H1 (cell line): ENCODE measurements around the gene GTSE1. TPM values are rescaled to one million over a fixed set of nuclear protein-coding genes. Genes with fewer than 3 reads are reported as not detected.

Source experiments
- CTCF ChIA-PET: fragments of 300-600 bp; sonication (Branson Sonifier 250); formaldehyde crosslinking; loops from one replicate; lab custom pipeline; 2021; ENCODE audit not compliant: partially characterized antibody; lab: Charles Lee
- POLR2A ChIA-PET: fragments of 300-600 bp; sonication (Branson Sonifier 250); formaldehyde crosslinking; loops from one replicate; lab custom pipeline; 2021; ENCODE audit warnings: inconsistent platforms; ENCODE audit not compliant: partially characterized antibody; lab: Charles Lee
- DNase-seq, 2 experiments: peaks; one replicate each; pipeline versions ENCODE4 v3.0.0 to v3.0.0-alpha.2; 2010 to 2022; ENCODE audit warnings: low spot score in 2 of 2, low read depth in 1 of 2, mixed read lengths in 1 of 2
- FAIRE-seq: peaks from 2 replicates; lab custom pipeline; 2011; peaks lifted over from hg19 to GRCh38; lab: Jason Lieb, UNC
- H2AFZ ChIP-seq: 2 replicates; pipeline ENCODE4 v1.8.1; 2012; ENCODE audit warnings: low read length, inconsistent platforms
- H2AK5ac ChIP-seq: 2 replicates; pipeline ENCODE4 v1.6.1; 2013; ENCODE audit warnings: low read depth, low read length
- H2BK120ac ChIP-seq: replicated peaks from 2 replicates; pipeline ENCODE3; 2013; ENCODE audit warnings: low read depth, low read length, inconsistent platforms
- H2BK12ac ChIP-seq: 2 replicates; pipeline ENCODE4 v1.6.1; 2013; ENCODE audit warnings: low read depth, low read length
- H2BK15ac ChIP-seq: 2 replicates; pipeline ENCODE4 v1.6.1; 2013; ENCODE audit warnings: low read length
- H2BK20ac ChIP-seq: 2 replicates; pipeline ENCODE4 v1.6.1; 2013; ENCODE audit warnings: low read length
- H2BK5ac ChIP-seq: 2 replicates; pipeline ENCODE4 v1.6.1; 2013; ENCODE audit warnings: low read depth, low read length
- H3K14ac ChIP-seq: 2 replicates; pipeline ENCODE4 v1.6.1; 2013; ENCODE audit warnings: inconsistent platforms; ENCODE audit not compliant: insufficient read length
- H3K18ac ChIP-seq: 2 replicates; pipeline ENCODE4 v1.6.1; 2013; ENCODE audit warnings: low read length; ENCODE audit errors: extremely low read depth
- H3K23ac ChIP-seq: 2 replicates; pipeline ENCODE4 v1.6.1; 2013; ENCODE audit warnings: inconsistent platforms; ENCODE audit not compliant: insufficient read length
- H3K23me2 ChIP-seq: 2 replicates; pipeline ENCODE4 v1.6.1; 2013; ENCODE audit warnings: low read depth, low read length
- H3K27ac ChIP-seq: 2 replicates; pipeline ENCODE4 v1.6.1; 2011; ENCODE audit warnings: low read depth, low read length, inconsistent platforms
- H3K27me3 ChIP-seq, 4 experiments: replicated peaks in 1 of 4; 1 replicate in 1 of 4; 2 replicates in 3 of 4; pipeline versions ENCODE4 v1.6.1 to v1.8.1; 2011 to 2013; ENCODE audit warnings: low read length in 3 of 4, mild to moderate bottlenecking in 3 of 4, inconsistent platforms in 2 of 4, mixed read lengths in 2 of 4, moderate library complexity in 1 of 4; ENCODE audit not compliant: control insufficient read depth in 3 of 4, insufficient read depth in 3 of 4; ENCODE audit errors: extremely low read depth in 1 of 4
- H3K36me3 ChIP-seq, 4 experiments: 2 replicates each; pipeline versions ENCODE4 v1.6.1 to v1.8.1; 2011 to 2013; ENCODE audit warnings: mild to moderate bottlenecking in 4 of 4, low read length in 3 of 4, moderate library complexity in 2 of 4, control low read depth in 1 of 4, inconsistent platforms in 1 of 4; ENCODE audit not compliant: insufficient read depth in 4 of 4, control insufficient read depth in 2 of 4
- H3K4ac ChIP-seq: replicated peaks from 2 replicates; pipeline ENCODE3; 2013; ENCODE audit warnings: low read length, low read depth, mixed read lengths, inconsistent platforms; ENCODE audit not compliant: insufficient read length
- H3K4me1 ChIP-seq, 4 experiments: replicated peaks in 1 of 4; 1 replicate in 1 of 4; 2 replicates in 3 of 4; pipeline versions ENCODE4 v1.6.1 to v1.8.1; 2011 to 2013; ENCODE audit warnings: low read length in 3 of 4, inconsistent platforms in 2 of 4, mixed read lengths in 1 of 4; ENCODE audit not compliant: insufficient read depth in 4 of 4, control insufficient read depth in 3 of 4
- H3K4me2 ChIP-seq, 2 experiments: 2 replicates each; pipeline versions ENCODE4 v1.6.1 to v1.8.1; 2011 to 2013; ENCODE audit warnings: low read depth in 2 of 2, low read length in 2 of 2, control low read depth in 1 of 2, inconsistent platforms in 1 of 2, mild to moderate bottlenecking in 1 of 2; ENCODE audit not compliant: insufficient read depth in 1 of 2
- H3K4me3 ChIP-seq, 4 experiments: fragments of 200-600, 300-600 bp in 1 of 4; sonication (generic), shearing (Covaris generic), sonication (Bioruptor Twin) in 1 of 4; 2 replicates each; pipeline versions ENCODE4 v1.5.1 to v1.8.1; 2011 to 2016; ENCODE audit warnings: low read length in 4 of 4, low read depth in 3 of 4, control low read depth in 2 of 4, inconsistent platforms in 2 of 4, mild to moderate bottlenecking in 2 of 4, mixed read lengths in 1 of 4, moderate library complexity in 1 of 4; ENCODE audit not compliant: insufficient read depth in 2 of 4; ENCODE audit errors: extremely low read depth in 1 of 4
- H3K56ac ChIP-seq: replicated peaks from 2 replicates; pipeline ENCODE3; 2013; ENCODE audit warnings: low read depth, mild to moderate bottlenecking, mixed read lengths, low read length, inconsistent platforms; ENCODE audit not compliant: insufficient read length
- H3K79me1 ChIP-seq: 2 replicates; pipeline ENCODE4 v1.6.1; 2013; ENCODE audit warnings: low read depth, low read length, control low read depth
- H3K79me2 ChIP-seq, 2 experiments: 2 replicates each; pipeline versions ENCODE4 v1.6.1 to v1.8.1; 2012 to 2013; ENCODE audit warnings: low read length in 2 of 2, mild to moderate bottlenecking in 2 of 2, inconsistent platforms in 1 of 2; ENCODE audit not compliant: insufficient read depth in 2 of 2, control insufficient read depth in 1 of 2
- H3K9ac ChIP-seq, 4 experiments: replicated peaks in 1 of 4; 1 replicate in 1 of 4; 2 replicates in 3 of 4; pipeline versions ENCODE4 v1.6.1 to v1.8.1; 2011 to 2013; ENCODE audit warnings: low read depth in 3 of 4, low read length in 3 of 4, control low read depth in 2 of 4, mild to moderate bottlenecking in 2 of 4, moderate library complexity in 2 of 4, inconsistent platforms in 1 of 4; ENCODE audit errors: extremely low read depth in 1 of 4
- H3K9me3 ChIP-seq, 2 experiments: 2 replicates each; pipeline versions ENCODE4 v1.6.1 to v1.8.1; 2012 to 2013; ENCODE audit warnings: mild to moderate bottlenecking in 2 of 2, moderate library complexity in 2 of 2, control low read depth in 1 of 2, inconsistent platforms in 1 of 2, low read depth in 1 of 2, low read length in 1 of 2, mixed read lengths in 1 of 2; ENCODE audit not compliant: insufficient read depth in 2 of 2
- H4K20me1 ChIP-seq, 2 experiments: replicated peaks in 1 of 2; 2 replicates each; pipeline versions ENCODE3 to v1.8.1; 2011 to 2013; ENCODE audit warnings: inconsistent platforms in 2 of 2, low read length in 2 of 2, mild to moderate bottlenecking in 1 of 2; ENCODE audit not compliant: insufficient read depth in 2 of 2, control insufficient read depth in 1 of 2
- H4K5ac ChIP-seq: 2 replicates; pipeline ENCODE4 v1.6.1; 2013; ENCODE audit warnings: low read length, low read depth, mixed read lengths, inconsistent platforms; ENCODE audit not compliant: insufficient read length
- H4K8ac ChIP-seq: 2 replicates; pipeline ENCODE4 v1.8.0; 2013; ENCODE audit warnings: mild to moderate bottlenecking, moderate library complexity, low read length, inconsistent platforms; ENCODE audit not compliant: insufficient read depth; ENCODE audit errors: extremely low read depth
- H4K91ac ChIP-seq: replicated peaks from 2 replicates; pipeline ENCODE3; 2013; ENCODE audit warnings: low read length, mixed read lengths, inconsistent platforms; ENCODE audit not compliant: insufficient read length
- BRCA1 ChIP-seq: IDR thresholded peaks from 2 replicates; pipeline ENCODE4 v1.6.1; 2012; ENCODE audit warnings: low read depth, low read length, improper control_type of control experiment
- FOSL1 ChIP-seq: IDR thresholded peaks from 2 replicates; pipeline ENCODE4 v1.6.1; 2011; ENCODE audit warnings: mild to moderate bottlenecking, low read depth, low read length, moderate library complexity; ENCODE audit not compliant: insufficient read depth
- GABPA ChIP-seq: IDR thresholded peaks from 2 replicates; pipeline ENCODE4 v1.6.1; 2011; ENCODE audit warnings: mild to moderate bottlenecking, low read length, moderate library complexity, borderline replicate concordance; ENCODE audit not compliant: insufficient read depth
- HDAC2 ChIP-seq, 2 experiments: fragments of 300-600 bp in 1 of 2; sonication (generic) in 1 of 2; IDR thresholded peaks; 2 replicates each; pipeline ENCODE4 v1.6.1; 2011 to 2012; ENCODE audit warnings: low read depth in 2 of 2, low read length in 2 of 2, mild to moderate bottlenecking in 2 of 2, moderate library complexity in 2 of 2, borderline replicate concordance in 1 of 2, inconsistent platforms in 1 of 2
- PHF8 ChIP-seq: fragments of 200-600 bp; sonication (generic); conservative IDR thresholded peaks from 2 replicates; pipeline ENCODE4 v1.7.1; 2012; ENCODE audit warnings: low read depth, mild to moderate bottlenecking, inconsistent platforms, low read length, moderate library complexity
- POLR2A ChIP-seq, 2 experiments: IDR thresholded peaks; 1 replicate in 1 of 2; 2 replicates in 1 of 2; pipeline ENCODE4 v1.6.1; 2011; ENCODE audit warnings: low read depth in 2 of 2, low read length in 2 of 2, mild to moderate bottlenecking in 2 of 2; ENCODE audit errors: control extremely low read depth in 1 of 2
- POU5F1 ChIP-seq: IDR thresholded peaks from 2 replicates; pipeline ENCODE4 v1.6.1; 2011; ENCODE audit warnings: low read depth, mild to moderate bottlenecking, low read length, moderate library complexity
- RBBP5 ChIP-seq: IDR thresholded peaks from 2 replicates; pipeline ENCODE4 v1.7.1; 2012; ENCODE audit warnings: low read depth, mild to moderate bottlenecking, inconsistent platforms, low read length, moderate library complexity, borderline replicate concordance
- RFX5 ChIP-seq: IDR thresholded peaks from 2 replicates; pipeline ENCODE4 v1.6.1; 2011; ENCODE audit warnings: low read depth, low read length, improper control_type of control experiment, borderline replicate concordance
- SAP30 ChIP-seq: fragments of 300-600 bp; sonication (generic); IDR thresholded peaks from 2 replicates; pipeline ENCODE4 v1.7.1; 2012; ENCODE audit warnings: low read length, moderate library complexity, mild to moderate bottlenecking, inconsistent platforms; ENCODE audit not compliant: insufficient read depth, insufficient replicate concordance
- TCF12 ChIP-seq: IDR thresholded peaks from 2 replicates; pipeline ENCODE4 v1.6.1; 2011; ENCODE audit warnings: low read depth, mild to moderate bottlenecking, low read length
- TEAD4 ChIP-seq: IDR thresholded peaks from 2 replicates; pipeline ENCODE4 v1.6.1; 2012; ENCODE audit warnings: low read depth, low read length, inconsistent platforms, mixed read lengths
- ZNF274 ChIP-seq: IDR thresholded peaks from 2 replicates; pipeline ENCODE4 v1.7.0; 2012; ENCODE audit warnings: low read length, borderline replicate concordance; ENCODE audit errors: extremely low read depth
- WGBS, 2 experiments: shearing (Covaris generic) in 1 of 2; methylation state at CpG; one replicate each; pipeline versions ENCODE4 v1.1.6 to v1.1.7; 2013 to 2015; ENCODE audit warnings: low lambda C conversion rate in 2 of 2, mixed read lengths in 2 of 2, inconsistent platforms in 1 of 2, low coverage in 1 of 2, missing lambda C conversion rate in 1 of 2; ENCODE audit not compliant: insufficient replicate concordance in 2 of 2, insufficient coverage in 1 of 2, insufficient read length in 1 of 2; ENCODE audit errors: extremely low coverage in 1 of 2, missing lambda C conversion rate in 1 of 2; 5-methylcytosine and 5-hydroxymethylcytosine counted together
- polyA plus RNA-seq, 7 experiments: library from polyadenylated mRNA; depleted of rRNA in 3 of 7; stranded (reverse) in 5 of 7; unstranded in 2 of 7; fragments of >200 nt in 5 of 7; fragments of 200-250 nt in 2 of 7; gene quantifications; 1 replicate in 5 of 7; 2 replicates in 1 of 7; 4 replicates in 1 of 7; pipeline versions ENCODE4 v1.2.1 to v1.2.3, GENCODE V29; 2011 to 2013; ENCODE audit warnings: missing spikeins in 2 of 7, mixed read lengths in 2 of 7
- total RNA-seq: library from RNA; stranded (reverse); fragmentation: NEBNext Ultra II Directional; extraction: Animal tissue kit (Norgen Biotek cat#: 25700); gene quantifications from 2 replicates; pipeline ENCODE4 v1.2.1, GENCODE V29; 2021
- TF ChIP-seq, protein P1 (sequence below): IDR thresholded peaks from 2 replicates; pipeline ENCODE4 v1.6.1; 2012; ENCODE audit warnings: inconsistent platforms

GTSE1 gene
- total and polyA plus RNA-seq, 2 of the 8 experiments (the other 6 are each of a cell fraction or from before 2014, with no cell fraction given), result 17.5 to 38.6 TPM

DNA sequence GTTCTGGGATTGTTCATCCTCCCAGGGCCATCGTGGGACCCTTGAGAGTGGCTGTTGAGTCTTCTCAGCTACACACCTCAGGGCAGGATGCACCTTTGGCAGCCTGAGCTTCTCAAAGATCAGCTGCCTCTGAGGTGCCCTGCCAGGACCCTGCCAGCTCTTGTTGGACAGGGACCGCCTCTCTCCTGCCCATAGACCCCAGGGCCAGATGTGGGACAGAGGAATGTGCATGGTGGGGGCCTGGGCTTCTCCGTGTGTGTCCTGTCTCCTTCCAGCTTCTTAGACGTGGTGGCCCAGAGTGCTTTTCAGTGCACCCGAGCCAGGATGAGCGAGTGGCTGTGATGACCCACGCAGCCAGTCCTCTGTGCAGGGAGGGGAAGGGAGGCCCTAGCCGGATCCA, 32.9 kb downstream of the GTSE1 start:
- H2BK15ac ChIP-seq, result no peak overlapping the region
- no peak overlapping the region for H3K9ac ChIP-seq
- FAIRE-seq, result no peak
- no peaks in the 10 kb centered on the region for H3K79me2 ChIP-seq
- no peaks in the 10 kb centered on the region for H3K79me1 ChIP-seq
- no peak overlapping the region for H4K5ac ChIP-seq
- H3K27ac ChIP-seq, result no peak overlapping the region
- H2AFZ ChIP-seq, result no peak overlapping the region
- DNase-seq, result no peak
- no peak overlapping the region for H3K14ac ChIP-seq
- H2AK5ac ChIP-seq, result no peak overlapping the region
- H3K4me2 ChIP-seq, result no peak overlapping the region
- no peak overlapping the region for H2BK120ac ChIP-seq
- CTCF ChIA-PET, result interaction anchor here (0.7 to 2.5 kb wide), 3 partner anchors 38 to 323 kb away, joined by 3 to 6 read pairs (median 5); no protein-coding TSS in a partner anchor
- no peak overlapping the region for H2BK5ac ChIP-seq
- WGBS, 2 experiments, result 93% methylated on average over 8 of the region's 8 CpGs; no CpG with 5 or more reads in 1 of the 2 experiments
- POLR2A ChIA-PET, result interaction anchor here (0.6 kb wide), 1 partner anchor 339 kb away, joined by 3 read pairs; no protein-coding TSS in a partner anchor
- no peaks in the 10 kb centered on the region for H3K9me3 ChIP-seq
- no peak overlapping the region for H2BK20ac ChIP-seq
- no peaks in the 10 kb centered on the region; a peak in 1 of 7 replicates for H3K4me1 ChIP-seq
- no peak overlapping the region for H4K8ac ChIP-seq
- no peak overlapping the region for H3K56ac ChIP-seq
- no peak overlapping the region for H3K4me3 ChIP-seq
- no peak overlapping the region for H2BK12ac ChIP-seq
- peaks cover 1 to 3% of the 10 kb centered on the region in 2 experiments for H4K20me1 ChIP-seq
- H3K27me3 ChIP-seq, result no peaks in the 10 kb centered on the region
- H3K36me3 ChIP-seq, result peaks cover 18 to 40% (median 26%) of the 10 kb centered on the region in 4 experiments
- no peak overlapping the region for H3K23ac ChIP-seq
- H3K4ac ChIP-seq, result no peak overlapping the region
- no peak overlapping the region for H3K18ac ChIP-seq
- H3K23me2 ChIP-seq, result no peaks in the 10 kb centered on the region
- H4K91ac ChIP-seq, result no peak overlapping the region
- TF ChIP-seq RBBP5 (no peak), FOSL1 (no peak), ZNF274 (no peak), POU5F1 (no peak), SAP30 (no peak), TEAD4 (no peak), GABPA (no peak), POLR2A (IDR thresholded peaks at IDR 0.05; ENCODE audit: control extremely low read depth in 1 of 2, low read depth in 2 of 2, low read length in 2 of 2) (no peak), BRCA1 (no peak), RFX5 (no peak), HDAC2 (IDR thresholded peaks at IDR 0.05; ENCODE audit: borderline replicate concordance in 1 of 2, low read depth in 2 of 2, low read length in 2 of 2) (no peak), TCF12 (no peak), PHF8 (no peak)
- TF ChIP-seq, protein P1, sequence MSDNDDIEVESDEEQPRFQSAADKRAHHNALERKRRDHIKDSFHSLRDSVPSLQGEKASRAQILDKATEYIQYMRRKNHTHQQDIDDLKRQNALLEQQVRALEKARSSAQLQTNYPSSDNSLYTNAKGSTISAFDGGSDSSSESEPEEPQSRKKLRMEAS, result no peak
